Measurements from ENCODE around the gene DMTF1.

DNA sequence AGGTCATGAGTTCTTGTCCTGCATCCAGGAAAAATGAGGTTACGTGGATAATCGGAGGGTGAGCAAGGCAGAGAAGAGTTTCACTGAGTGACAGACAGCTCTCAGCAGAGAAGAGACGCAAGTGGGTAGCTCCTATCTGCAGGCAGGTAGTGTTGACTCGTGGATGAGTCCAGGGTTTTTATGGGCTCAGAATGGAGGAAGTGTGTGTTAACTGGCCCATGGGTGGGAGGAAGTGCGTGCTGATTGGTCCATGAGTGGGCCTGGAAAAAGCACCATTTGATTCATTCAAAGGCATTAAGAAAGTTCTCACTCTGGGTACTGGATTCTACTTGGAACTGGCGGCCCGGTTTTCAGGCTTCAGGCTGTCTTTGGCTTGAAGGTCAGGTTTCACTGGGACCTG lies 4.8 kb upstream of the DMTF1 start:
- TF ChIP-seq ZNF521 (tag by site-specific recombination; IDR thresholded peaks at IDR 0.05) (no peak), ZNF324 (tag by site-specific recombination; IDR thresholded peaks at IDR 0.05) (no peak), ZNF555 (tag by site-specific recombination; conservative IDR thresholded peaks at IDR 0.05) (no peak), ZNF174 (tag by site-specific recombination; IDR thresholded peaks at IDR 0.05) (no peak), ZNF274 (IDR thresholded peaks at IDR 0.05; ENCODE audit: low read length) (no peak), ZNF274 (tag by site-specific recombination; IDR thresholded peaks at IDR 0.05; ENCODE audit: borderline replicate concordance) (no peak), YY1 (tag by site-specific recombination; IDR thresholded peaks at IDR 0.05) (no peak)
- TF ChIP-seq, protein P1, sequence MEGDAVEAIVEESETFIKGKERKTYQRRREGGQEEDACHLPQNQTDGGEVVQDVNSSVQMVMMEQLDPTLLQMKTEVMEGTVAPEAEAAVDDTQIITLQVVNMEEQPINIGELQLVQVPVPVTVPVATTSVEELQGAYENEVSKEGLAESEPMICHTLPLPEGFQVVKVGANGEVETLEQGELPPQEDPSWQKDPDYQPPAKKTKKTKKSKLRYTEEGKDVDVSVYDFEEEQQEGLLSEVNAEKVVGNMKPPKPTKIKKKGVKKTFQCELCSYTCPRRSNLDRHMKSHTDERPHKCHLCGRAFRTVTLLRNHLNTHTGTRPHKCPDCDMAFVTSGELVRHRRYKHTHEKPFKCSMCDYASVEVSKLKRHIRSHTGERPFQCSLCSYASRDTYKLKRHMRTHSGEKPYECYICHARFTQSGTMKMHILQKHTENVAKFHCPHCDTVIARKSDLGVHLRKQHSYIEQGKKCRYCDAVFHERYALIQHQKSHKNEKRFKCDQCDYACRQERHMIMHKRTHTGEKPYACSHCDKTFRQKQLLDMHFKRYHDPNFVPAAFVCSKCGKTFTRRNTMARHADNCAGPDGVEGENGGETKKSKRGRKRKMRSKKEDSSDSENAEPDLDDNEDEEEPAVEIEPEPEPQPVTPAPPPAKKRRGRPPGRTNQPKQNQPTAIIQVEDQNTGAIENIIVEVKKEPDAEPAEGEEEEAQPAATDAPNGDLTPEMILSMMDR (tag by site-specific recombination; IDR thresholded peaks at IDR 0.05): no peak
- TF ChIP-seq, protein P2, sequence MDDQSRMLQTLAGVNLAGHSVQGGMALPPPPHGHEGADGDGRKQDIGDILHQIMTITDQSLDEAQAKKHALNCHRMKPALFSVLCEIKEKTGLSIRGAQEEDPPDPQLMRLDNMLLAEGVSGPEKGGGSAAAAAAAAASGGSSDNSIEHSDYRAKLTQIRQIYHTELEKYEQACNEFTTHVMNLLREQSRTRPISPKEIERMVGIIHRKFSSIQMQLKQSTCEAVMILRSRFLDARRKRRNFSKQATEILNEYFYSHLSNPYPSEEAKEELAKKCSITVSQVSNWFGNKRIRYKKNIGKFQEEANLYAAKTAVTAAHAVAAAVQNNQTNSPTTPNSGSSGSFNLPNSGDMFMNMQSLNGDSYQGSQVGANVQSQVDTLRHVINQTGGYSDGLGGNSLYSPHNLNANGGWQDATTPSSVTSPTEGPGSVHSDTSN (CRISPR knock-in tag; IDR thresholded peaks at IDR 0.05): no peak
- TF ChIP-seq, protein P3, sequence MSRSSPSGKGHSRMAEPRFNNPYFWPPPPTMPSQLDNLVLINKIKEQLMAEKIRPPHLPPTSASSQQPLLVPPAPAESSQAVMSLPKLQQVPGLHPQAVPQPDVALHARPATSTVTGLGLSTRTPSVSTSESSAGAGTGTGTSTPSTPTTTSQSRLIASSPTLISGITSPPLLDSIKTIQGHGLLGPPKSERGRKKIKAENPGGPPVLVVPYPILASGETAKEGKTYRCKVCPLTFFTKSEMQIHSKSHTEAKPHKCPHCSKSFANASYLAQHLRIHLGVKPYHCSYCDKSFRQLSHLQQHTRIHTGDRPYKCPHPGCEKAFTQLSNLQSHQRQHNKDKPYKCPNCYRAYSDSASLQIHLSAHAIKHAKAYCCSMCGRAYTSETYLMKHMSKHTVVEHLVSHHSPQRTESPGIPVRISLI (tag by site-specific recombination; IDR thresholded peaks at IDR 0.05): no peak
- TF ChIP-seq, protein P4, sequence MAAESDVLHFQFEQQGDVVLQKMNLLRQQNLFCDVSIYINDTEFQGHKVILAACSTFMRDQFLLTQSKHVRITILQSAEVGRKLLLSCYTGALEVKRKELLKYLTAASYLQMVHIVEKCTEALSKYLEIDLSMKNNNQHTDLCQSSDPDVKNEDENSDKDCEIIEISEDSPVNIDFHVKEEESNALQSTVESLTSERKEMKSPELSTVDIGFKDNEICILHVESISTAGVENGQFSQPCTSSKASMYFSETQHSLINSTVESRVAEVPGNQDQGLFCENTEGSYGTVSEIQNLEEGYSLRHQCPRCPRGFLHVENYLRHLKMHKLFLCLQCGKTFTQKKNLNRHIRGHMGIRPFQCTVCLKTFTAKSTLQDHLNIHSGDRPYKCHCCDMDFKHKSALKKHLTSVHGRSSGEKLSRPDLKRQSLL (tag by site-specific recombination; IDR thresholded peaks at IDR 0.05): no peak

Data from HEK293 (cell line).